HG03439 (cell line): ENCODE data around the gene SIMC1.
"Not testable (repeated sequence)": the region's sequence is repeated elsewhere in the genome, so short reads cannot be mapped to it uniquely, and the experiment has no call there.

Source experiments
- ATAC-seq: cut with Tn5 transposase; IDR thresholded peaks from one replicate; pipeline ENCODE4 v1.9.1; 2021; ENCODE audit warnings: mild to moderate bottlenecking, moderate library complexity; ENCODE audit not compliant: unreplicated experiment

SIMC1 gene

DNA sequence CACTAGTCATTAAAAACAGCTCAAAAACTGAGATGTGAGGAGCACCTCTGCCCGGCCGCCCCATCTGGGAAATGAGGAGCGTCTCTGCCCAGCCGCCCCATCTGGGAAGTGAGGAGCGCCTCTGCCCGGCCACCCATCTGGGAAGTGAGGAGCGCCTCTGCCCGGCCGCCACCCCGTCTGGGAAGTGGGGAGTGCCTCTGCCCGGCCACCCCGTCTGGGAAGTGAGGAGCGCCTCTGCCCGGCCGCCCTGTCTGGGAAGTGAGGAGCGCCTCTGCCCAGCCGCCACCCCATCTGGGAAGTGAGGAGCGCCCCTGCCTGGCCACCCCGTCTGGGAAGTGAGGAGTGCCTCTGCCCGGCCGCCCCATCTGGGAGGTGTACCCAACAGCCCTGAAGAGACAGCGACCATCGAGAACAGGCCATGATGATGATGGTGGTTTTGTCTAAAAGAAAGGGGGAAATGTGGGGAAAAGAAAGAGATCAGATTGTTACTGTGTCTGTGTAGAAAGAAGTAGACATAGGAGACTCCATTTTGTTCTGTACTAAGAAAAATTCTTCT, 23.7 kb upstream of the SIMC1 start:
- ATAC-seq: not testable (repeated sequence)

DNA sequence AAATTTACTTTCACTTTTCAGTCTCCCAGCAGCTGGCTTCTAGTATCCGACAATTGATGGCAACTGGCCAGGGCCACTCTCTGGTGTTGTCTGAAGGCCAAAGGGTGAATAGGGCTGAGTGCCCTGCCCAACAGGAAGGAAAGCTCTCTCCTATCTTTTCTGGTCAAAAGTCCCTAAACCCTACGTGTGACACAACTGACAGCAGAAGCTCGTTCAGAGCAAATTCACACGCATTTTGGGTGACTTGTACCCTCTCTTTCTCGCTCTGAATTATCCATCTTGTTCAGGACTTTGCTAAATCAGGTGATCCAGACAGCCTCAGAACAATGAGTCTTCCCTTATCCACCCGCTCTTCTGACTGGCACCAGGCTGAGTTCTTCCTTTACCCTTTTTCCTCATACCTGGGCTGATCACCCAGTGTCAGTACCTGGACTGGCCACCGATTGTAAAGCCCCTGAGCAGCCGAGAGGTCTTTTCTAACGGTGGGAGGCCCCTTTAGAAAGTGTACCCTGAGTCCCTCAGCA, 21.8 kb upstream of the SIMC1 start:
- not testable (repeated sequence) for ATAC-seq

DNA sequence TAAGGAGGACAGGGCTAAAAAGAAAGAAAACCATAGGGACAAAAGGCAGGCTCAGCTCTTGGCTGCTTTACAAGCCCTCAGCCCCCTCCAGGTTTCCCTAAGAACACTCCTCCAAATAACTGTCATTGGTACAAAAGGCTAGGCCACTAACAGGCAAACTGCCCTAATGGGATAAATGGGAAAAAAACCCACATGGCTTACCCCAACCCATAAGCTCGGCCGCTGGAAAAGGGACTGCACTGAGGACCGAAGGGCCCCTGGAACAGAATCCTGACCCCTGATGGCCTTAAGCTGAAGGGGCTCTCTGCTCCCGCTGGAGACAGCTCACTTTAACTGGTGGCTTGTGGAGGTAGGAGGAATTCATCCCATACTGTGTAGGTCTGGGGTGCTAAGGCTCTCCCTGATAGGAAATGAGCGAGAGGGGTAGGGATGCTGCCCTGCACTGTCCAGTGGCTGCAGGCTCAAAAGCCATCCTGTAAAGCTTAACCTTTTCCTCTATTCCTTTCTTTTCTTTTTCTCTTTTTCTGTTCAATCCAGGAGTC, 21.0 kb upstream of the SIMC1 start:
- not testable (repeated sequence) for ATAC-seq

DNA sequence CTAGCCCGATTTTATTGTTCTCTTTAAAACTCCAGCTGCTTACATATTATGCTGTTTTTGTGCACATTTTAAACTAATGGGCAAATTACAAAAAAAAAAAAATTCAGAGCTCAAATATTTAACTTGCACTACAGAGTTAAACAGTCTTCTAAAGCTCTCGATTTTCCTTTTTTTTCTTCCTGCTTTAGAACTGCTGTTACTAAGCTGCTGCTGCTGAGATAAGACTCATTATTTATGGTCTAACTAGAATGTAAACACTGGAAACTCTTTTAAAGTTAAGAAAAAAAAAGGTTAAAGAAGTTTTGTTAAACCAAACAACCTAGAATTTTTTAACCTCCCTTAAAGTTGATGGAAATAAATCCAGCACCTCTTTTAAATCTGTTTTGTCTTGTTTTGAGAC, 20.5 kb upstream of the SIMC1 start:
- ATAC-seq: not testable (repeated sequence)

DNA sequence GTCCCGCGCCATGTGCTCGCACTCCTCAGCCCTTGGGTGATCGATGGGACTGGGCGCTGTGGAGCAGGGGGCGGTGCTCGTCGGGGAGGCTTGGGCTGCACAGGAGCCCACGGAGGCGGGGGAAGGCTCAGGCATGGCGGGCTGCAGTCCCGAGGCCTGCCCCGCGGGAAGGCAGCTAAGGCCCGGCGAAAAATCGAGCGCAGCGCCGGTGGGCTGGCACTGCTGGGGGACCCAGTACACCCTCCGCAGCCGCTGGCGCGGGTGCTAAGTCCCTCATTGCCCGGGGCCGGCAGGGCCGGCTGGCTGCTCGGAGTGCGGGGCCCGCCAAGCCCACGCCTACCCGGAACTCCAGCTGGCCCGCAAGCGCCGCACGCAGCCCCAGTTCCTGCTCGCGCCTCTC, 16.2 kb upstream of the SIMC1 start:
- ATAC-seq: not testable (repeated sequence)

DNA sequence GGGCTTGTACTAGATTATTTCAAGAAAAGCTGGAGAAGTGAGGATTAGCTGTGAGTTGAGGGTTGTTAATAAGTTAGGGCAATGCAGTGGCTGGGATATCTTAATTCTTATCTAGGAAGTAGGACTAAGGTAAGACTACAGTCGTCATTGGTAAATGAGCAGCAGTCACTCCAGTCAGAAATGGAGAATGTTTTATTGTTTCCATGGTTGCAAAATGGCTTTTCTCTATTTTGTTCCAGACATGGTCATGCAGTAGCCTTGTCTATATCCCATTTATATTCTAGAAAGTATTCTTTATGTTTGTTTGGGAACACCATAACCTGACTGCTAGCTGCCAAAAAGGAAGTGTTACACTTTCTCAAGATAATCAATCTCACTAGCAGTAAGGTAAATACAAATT, 9.9 kb upstream of the SIMC1 start:
- ATAC-seq: not testable (repeated sequence)

DNA sequence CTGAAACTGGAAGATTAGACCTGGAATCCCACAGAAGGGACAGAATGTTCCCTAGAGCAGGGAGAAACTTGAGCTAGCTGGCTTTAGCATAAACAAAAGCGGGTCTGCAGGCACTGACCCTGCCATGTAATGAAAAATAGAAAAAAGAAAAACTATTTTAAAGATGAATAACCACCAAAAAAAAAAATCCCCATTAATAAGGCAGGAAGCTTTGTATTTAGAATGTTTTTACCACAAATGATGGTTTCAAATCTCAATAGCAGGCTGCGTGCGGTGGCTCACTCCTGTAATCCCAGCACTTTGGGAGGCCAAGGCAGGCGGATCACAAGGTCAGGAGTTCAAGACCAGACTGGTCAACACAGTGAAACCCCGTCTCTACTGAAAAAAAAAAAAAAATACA, 5.0 kb upstream of the SIMC1 start:
- not testable (repeated sequence) for ATAC-seq

DNA sequence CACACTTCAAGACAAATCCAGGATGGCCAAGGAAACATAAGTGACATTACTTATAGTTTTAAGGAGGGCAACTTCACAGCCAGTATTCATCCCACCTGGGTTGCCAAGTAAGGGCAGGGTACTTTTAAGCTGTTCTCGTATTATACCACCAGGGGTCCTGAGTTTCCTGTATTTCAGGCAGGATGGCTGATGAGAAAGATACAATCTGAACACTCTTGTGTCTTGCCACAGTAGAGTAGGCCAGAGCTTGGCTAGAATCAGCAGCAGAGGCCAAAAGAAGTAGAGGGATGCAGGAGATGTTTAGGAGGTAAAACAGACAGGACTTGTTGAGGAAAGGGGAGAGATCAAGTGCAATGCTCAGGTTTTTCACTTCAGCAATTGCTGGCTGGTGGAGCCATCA, 3.1 kb upstream of the SIMC1 start:
- not testable (repeated sequence) for ATAC-seq

DNA sequence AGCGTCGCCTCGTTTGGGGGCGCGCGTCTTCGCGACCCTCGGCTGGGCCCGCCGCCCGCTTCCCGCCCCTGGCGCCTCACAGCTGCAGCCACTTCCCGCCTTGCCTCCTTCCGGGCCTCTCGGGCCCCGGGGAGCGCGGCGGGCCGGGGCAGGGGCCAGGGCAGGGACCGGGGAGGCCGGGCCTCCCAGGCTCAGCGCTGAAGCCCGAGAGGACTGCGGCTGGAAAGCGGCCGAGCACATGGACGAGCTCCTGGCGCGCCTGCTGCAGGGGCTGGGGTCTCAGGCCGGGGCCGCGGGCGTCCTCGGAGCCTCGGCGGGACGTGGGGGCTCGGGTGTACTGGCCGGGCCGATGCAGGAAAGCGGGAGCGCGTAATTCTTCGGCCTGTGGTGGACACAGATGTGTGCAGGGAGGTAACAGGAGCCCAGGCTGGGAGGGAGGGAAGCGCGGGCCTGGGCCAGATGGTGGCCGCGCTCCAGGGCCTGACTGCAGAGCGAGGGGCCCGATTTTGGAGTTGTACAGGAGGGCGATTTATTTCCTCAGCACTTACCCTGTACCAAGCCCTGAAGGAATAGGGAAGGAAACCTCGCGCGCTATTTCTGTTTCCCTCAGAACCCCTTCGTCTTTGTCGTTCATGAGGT, 540 bp downstream of the SIMC1 start:
- peak; percentile 33 for ATAC-seq

DNA sequence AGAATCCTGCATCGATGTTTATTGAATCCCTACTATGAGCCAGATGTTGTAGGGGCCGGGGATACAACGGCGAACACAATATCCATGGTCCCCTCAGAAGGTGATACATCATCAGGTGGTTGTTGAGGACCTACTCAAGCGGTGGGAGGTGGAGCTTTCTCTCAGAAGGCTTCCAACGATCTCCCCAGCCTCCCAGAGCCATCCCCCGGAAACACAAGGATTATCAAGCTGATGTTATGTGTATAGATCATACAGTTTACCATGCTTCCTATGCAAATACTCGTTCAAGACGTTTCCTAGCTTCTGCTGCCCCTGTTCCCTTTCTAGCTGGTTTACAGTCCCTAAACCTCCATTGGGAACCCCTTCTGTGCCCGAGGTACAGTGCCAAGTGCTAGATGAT, 1.1 kb downstream of the SIMC1 start:
- not testable (repeated sequence) for ATAC-seq

DNA sequence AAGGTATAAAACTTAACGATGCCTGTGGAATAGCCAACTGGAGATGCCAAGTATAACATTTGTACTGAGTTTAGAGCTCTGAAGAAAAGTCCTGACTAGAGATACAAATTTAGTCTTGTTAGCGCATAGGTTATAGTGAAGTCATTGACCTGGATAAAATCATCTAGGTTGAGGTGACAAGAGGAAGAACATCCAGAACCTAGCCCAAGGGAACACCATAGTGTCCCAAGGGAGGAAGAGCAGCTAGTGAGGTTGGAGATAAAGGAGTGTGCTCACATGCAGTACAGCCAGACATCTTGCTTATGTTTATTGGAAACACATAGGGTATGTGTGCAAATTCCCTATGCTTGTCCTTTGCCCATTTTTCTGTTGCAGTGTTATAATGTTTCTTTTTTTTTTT, 6.1 kb downstream of the SIMC1 start:
- not testable (repeated sequence) for ATAC-seq

DNA sequence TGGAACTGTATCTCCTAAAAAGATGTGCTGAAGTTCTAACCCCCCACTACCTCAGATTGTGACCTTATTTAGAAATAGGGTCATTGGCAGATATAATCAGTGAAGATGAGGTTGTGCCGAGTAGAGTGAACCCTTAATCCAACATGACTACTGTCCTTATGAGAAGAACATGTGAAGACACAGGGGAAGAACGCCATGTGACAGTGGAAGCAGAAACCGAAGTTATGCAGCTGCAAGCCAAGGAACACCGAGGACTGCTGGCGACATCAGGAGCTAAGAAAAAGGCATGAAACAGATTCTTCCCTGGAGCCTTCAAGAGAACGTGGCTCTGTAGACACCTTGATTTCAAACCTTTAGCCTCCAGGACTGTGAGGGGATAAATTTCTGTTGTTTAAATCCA, 6.8 kb downstream of the SIMC1 start:
- ATAC-seq: not testable (repeated sequence)

DNA sequence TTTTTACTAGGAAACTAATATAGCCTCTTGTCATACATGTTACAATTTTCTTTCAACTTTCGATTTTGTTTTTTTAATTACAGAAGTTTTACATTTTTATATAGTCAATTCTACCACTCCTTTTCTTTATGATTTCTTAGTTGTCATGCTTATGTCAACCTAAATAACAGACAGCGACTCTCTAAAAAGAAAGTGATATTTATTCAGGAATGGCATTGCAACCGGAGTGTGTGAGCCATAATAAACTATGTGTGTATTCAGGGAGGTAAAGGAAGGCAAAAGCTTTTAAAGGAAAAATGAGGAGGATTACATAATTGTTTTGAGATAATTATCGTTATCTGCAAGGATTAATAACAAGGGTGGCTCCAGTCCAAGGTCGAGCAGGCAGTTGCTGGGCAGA, 7.3 kb downstream of the SIMC1 start:
- not testable (repeated sequence) for ATAC-seq

DNA sequence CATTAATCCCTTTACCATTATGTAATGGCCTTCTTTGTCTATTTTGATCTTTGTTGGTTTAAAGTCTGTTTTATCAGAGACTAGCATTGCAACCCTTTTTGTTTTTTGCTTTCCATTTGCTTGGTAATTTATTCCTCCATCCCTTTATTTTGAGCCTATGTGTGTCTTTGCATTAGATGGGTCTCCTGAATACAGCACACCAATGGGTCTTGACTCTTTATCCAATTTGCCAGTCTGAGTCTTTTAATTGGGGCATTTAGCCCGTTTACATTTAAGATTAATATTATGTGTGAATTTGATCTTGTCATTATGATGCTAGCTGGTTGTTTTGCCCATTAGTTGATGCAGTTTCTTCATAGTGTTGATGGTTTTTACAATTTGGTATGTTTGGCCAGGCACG, 12.5 kb downstream of the SIMC1 start:
- not testable (repeated sequence) for ATAC-seq

DNA sequence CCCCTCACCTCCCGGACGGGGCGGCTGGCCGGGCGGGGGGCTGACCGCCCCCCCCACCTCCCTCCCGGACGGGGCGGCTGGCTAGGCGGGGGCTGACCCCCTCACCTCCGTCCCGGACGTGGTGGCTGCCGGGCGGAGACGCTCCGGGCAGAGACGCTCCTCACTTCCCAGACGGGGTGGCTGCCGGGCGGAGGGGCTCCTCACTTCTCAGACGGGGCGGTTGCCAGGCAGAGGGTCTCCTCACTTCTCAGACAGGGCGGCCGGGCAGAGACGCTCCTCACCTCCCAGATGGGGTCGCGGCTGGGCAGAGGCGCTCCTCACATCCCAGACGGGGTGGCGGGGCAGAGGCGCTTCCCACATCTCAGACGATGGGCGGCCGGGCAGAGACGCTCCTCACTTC, 13.9 kb downstream of the SIMC1 start:
- ATAC-seq: not testable (repeated sequence)

DNA sequence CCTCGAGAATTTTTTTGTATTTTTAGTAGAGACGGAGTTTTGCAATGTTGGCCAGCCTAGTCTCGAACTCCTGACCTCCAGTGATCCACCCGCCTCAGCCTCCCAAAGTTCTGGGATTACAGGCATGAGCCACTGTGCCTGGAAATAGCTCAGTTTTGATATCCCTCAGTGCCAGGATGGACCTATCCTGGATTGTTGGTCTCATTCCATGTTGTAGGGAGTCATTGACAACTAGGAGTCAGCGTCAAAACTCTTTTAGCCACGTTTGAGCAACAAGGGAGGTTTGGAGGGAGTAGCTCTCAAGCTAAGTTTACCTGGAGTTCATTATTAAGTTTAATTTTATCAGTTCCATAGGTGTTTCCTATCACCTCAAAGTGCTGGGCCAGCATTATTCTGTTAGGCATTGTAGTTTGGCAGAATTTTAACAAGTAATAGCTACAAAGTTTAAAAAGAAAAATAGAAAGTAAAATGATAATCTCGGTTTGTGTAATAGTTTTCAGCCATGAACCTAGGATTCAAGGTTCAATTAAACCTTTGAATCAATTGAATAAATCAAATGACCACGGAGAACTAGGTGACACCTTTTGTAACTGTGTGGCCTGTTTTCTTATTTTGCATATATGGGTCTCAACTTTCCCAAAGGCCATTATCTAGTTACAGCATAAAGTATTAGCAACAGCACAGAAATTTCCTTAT, 15.3 kb downstream of the SIMC1 start:
- not testable (repeated sequence) for ATAC-seq

DNA sequence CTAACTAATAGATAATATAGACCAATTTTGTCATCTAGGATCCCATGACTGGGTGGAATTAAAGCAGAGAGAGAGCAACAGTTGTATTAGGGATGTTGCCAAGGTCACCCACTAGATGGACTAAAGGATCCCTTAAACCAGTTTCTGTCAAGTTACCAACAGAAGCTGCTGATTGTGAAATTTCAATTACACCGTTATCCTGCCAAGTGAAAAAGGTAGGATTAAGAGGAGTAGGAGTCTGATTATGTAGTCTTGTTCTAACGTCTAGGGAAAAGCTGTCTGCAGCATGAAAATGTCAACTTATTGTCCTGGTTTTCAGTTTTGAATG, 15.8 kb downstream of the SIMC1 start:
- ATAC-seq: not testable (repeated sequence)

DNA sequence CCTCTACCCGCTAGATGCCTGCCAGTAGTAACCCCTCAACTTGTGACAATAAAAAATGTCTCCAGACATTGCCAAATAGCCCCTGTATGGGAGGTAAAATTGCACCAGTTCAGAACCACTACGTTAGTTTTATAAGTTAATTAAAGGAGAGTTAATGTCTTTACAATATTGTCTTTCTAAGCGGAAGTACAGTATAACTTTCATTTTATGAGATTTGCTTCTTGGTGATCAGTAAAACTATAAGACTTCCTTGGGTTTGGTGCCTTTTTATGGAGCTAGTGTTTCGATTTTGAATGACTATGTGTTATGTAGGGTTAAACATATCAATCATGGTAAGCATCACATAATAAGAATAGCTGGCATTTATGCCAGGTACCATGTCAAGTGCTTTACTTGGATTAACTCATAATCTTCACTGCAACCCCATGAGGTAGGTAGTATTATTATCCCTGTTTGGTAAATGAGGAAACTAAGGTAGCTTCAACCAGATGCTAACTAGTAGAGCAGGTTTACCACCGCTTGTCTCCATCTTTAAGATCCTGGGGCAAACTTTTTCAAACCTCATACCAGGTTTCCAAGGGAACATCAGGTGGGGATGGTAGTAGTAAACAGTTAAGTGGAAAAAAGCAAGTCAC, 19.8 kb downstream of the SIMC1 start:
- ATAC-seq: not testable (repeated sequence)

DNA sequence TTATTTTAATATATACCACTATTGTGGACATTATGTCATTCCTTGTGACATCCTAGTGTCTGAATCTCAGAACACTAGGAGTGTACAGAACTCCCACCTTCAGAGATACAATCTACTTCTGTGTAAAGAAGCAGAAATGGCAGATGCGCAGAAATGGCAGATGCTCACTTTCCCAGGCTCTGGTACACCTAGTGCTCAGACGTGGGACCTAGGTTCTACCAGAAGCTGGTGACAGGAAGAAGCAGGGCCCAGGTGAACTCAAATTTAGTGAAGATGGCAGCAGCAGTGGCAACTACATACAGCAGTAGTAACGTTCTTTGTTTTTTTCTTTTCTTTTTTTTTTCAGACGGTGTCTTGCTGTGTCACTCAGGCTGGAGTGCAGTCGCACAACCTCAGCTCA, 22.5 kb downstream of the SIMC1 start:
- not testable (repeated sequence) for ATAC-seq

DNA sequence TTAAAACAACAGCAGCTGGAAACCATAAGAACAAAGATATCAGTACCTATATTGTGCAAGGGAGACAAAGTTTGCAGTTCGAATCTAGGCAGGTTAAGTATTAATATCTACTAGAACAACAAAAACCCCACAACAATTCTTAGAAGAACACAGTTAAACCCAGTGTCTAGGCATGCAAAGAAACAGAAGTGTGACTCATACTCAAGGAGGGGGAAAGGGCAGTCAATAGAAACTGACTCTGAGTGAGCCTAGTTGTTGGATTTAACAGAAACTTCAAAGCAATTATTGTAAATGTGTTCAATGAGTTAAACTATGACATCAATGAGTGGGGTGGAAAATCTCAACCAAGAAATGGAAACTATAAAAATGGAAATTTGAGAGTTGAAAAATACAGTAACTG, 28.2 kb downstream of the SIMC1 start:
- not testable (repeated sequence) for ATAC-seq

DNA sequence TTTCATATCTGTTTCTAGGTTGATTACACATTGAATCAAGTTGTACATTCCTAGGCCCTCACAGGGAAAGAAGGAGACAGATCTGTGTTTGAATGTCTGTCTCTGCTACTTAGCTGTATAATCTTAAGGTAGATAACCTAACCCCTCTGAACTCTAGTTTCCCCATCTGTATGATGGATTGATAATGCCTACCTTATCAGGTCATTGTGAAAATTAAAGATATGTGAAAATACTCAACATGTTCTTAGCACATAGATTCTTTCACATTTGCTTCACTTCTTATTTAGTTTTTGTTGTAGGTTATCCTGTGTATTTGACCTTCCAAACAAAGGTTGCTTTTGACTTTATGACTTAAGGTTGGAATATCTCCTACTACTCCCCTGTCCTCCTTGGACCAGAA, 50.8 kb downstream of the SIMC1 start:
- ATAC-seq: not testable (repeated sequence)
